RWPE1 (cell line): ENCODE results near the gene CD226.

ENCODE experiments used
- CTCF ChIA-PET: fragments of 350-600 bp; sonication (Branson Sonifier 250); formaldehyde crosslinking; extraction: SDS; loops from one replicate; lab custom pipeline; 2021; lab: Yijun Ruan, JAX
- POLR2A ChIA-PET: fragments of 400-600 bp; formaldehyde crosslinking; extraction: SDS; loops from one replicate; lab custom pipeline; 2020; ENCODE audit warnings: antibody characterized with exemption; ENCODE audit not compliant: low non-redundant PET; lab: Yijun Ruan, JAX
- DNase-seq: peaks from one replicate; pipeline ENCODE4 v3.0.0; 2012; ENCODE audit warnings: low spot score
- H3K27ac ChIP-seq: fragments of 450-650 bp; 2 replicates; pipeline ENCODE4 v1.5.1; 2017
- CTCF ChIP-seq: fragments of 450-650 bp; conservative IDR thresholded peaks from 2 replicates; pipeline ENCODE4 v1.5.1; 2017; ENCODE audit warnings: low read depth, mild to moderate bottlenecking

The CD226 gene

GRCh38 chr18:69844656-69845055, 103.0 kb downstream of the CD226 start:
- CTCF ChIA-PET, result no interaction called here
- H3K27ac ChIP-seq, result no peak overlapping the region
- POLR2A ChIA-PET, result no interaction called here
- no peak for DNase-seq
- TF ChIP-seq CTCF, result no peak

- H3K27ac ChIP-seq, result no peak overlapping the region
These were observed 104.7 kb downstream of the CD226 start for GRCh38 chr18:69843015-69843414.

GRCh38 chr18:69841117-69841516, 106.6 kb downstream of the CD226 start:
- TF ChIP-seq CTCF, result no peak
- DNase-seq, result no peak
- POLR2A ChIA-PET, result no interaction called here
- no peak overlapping the region for H3K27ac ChIP-seq
- CTCF ChIA-PET, result no interaction called here

More at GRCh38 chr18:69843015-69843414, 104.7 kb downstream of the CD226 start:
- ChIA-PET CTCF (no interaction called here), POLR2A (no interaction called here)
- no peak for TF ChIP-seq CTCF
- no peak for DNase-seq

- no peak for DNase-seq
- CTCF ChIA-PET, result no interaction called here
These were observed 107.2 kb downstream of the CD226 start for GRCh38 chr18:69840445-69840844.

GRCh38 chr18:69840001-69840400, 107.7 kb downstream of the CD226 start:
- H3K27ac ChIP-seq, result no peak overlapping the region
- ChIA-PET CTCF (interaction anchor here (0.7 kb wide), 1 partner anchor 999 kb away, joined by 3 read pairs; no protein-coding TSS in a partner anchor), POLR2A (no interaction called here)
- no peak for TF ChIP-seq CTCF
- no peak for DNase-seq

More at GRCh38 chr18:69840445-69840844, 107.2 kb downstream of the CD226 start:
- no peak overlapping the region for H3K27ac ChIP-seq
- POLR2A ChIA-PET, result no interaction called here
- TF ChIP-seq CTCF, result no peak

GRCh38 chr18:69839497-69839896, 108.2 kb downstream of the CD226 start:
- no peak for TF ChIP-seq CTCF
- POLR2A ChIA-PET, result no interaction called here
- no peak for DNase-seq
- CTCF ChIA-PET, result interaction anchor here (0.7 kb wide), 1 partner anchor 998 kb away, joined by 3 read pairs; no protein-coding TSS in a partner anchor
- H3K27ac ChIP-seq, result no peak overlapping the region
